HG03097 (cell line): ENCODE data around the gene VIM.

Source experiments
- ATAC-seq: cut with Tn5 transposase; IDR thresholded peaks from one replicate; pipeline ENCODE4 v1.9.1; 2021; ENCODE audit not compliant: unreplicated experiment, low FRiP score

Gene VIM

GRCh38 chr10:17209302-17209701 is 18.7 kb upstream of the VIM start:
- no peak for ATAC-seq

DNA sequence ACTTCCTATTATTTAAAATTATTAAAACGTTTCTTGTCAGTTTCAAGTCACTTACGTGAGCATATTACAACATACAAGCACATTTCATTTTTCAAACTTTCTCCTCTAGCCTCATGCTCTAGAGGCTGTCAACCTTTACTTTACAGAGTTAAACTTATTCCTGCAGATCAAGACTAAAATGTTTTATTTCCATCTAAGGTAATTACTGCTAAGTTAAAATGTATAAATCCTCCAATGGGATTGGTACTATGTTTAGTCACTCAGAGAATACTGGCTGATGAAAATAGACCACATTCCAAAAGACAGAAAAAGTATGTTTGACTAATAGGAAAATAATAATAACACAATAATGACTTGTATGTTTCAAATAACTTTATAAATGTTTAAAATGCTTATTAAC is 18.2 kb upstream of the VIM start:
- ATAC-seq, result no peak

DNA sequence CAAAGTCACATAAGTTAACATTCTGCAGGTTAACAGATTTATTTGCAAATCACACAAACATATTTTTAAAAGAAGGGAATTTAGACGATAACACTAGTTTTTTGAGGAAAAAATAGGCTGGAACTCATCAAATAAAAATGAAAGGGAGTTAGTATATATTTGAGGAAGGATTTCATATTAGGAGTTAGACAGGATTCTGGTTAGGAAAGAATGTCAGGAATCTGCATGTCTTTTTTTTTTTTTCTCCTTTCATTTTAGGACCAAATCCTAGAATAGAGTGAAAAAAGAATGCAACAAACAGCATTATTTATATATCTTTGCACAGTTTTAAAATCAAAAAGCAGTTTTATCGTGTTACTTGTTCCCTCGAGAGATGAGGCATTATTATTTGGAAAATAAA is 17.7 kb upstream of the VIM start:
- no peak for ATAC-seq

GRCh38 chr10:17212802-17213221 is 15.2 kb upstream of the VIM start:
- ATAC-seq, result no peak

GRCh38 chr10:17213646-17214349 is 14.2 kb upstream of the VIM start:
- ATAC-seq, result no peak

DNA sequence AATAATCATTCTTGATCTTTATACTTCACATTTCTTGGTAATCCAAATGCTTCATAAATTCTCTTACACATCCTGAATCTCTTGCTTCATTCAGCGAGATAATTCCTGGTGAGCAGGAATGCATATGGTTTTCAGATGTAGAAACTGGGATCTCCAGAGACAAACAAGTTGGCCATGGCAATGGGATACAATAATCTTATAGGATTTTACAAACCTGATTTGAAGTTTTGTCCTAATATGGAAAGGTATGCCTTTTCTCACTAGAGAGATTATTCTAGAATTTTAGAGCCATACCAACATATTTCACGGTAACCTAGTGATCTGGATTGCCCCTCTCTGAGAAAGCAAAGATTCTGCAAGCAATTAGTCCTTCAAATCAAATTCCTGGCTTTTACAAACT is 13.5 kb upstream of the VIM start:
- ATAC-seq, result no peak

- no peak for ATAC-seq
Measured at GRCh38 chr10:17214971-17215781, 12.9 kb upstream of the VIM start.

DNA sequence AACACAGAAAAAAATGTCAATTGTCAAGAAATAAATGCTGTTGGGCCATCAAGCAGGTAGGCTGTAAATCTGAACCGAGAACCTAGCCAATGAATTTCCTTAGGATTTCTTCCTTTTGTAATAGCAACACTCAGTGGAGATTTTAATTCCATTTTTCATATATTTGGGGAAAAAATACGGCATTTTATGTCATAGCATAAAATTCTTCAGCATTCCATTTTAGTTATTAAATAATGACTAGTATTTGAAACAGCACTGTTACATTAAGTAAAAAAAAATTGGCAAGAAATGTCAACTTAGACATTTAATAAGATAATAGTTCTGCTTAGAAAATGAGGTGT is 12.3 kb upstream of the VIM start:
- ATAC-seq, result no peak

DNA sequence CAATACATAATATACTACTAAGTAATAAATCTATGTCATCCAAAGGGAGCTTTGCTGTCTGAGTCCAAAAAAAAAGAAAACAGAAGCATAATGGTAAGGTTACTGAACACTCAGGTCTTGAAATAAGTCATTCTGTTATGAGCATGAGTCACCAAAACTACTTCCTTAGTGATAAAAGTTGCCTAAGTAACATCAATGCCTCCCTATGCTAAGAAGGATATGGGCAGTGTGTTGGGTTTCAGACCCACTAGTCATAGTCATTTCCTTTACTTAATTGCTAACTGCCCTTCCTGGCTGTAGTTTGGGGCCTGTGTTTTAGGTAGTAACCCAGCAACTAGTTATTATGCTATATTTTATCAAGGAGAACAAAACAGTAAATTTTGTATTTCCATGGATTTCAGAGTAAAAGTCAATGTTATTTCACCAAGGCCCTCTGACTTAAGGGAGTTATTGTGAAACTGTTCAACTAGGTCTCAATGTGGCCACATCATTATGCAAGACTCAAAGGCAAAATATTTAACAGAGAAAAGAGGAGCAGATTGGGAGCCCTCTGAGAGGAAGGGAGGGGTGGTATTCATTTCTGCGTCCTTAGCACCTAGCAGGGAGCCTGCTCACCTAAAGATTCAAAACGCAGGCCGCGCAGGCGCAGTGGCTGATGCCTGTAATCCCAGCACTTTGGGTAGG is 11.7 kb upstream of the VIM start:
- peak; percentile 100 for ATAC-seq

DNA sequence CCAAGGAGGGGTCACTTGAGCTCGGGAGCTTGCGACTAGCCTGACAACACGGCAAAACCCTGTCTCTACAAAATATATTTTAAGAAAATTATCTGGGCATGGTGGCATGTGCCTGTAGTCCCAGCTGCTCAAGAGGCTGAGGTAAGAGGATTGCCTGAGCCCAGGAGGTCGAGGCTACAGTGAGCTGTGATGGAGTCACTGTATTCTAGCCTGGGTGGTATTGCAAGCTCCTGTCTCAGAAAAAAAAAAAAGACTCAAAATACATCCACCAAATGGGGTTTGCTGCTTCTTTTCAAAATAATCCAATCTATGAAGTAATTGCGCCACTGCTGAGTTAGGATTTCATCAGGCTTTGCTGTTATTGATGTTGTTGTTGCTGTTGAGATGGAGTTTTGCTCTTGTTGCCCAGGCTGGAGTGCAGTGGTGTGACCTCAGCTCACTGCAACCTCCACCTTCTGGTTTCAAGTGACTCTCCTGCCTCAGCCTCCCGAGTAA is 11.1 kb upstream of the VIM start:
- ATAC-seq, result no peak

- ATAC-seq, result no peak
Measured at GRCh38 chr10:17217631-17218232, 10.3 kb upstream of the VIM start.

- ATAC-seq, result no peak
Measured at GRCh38 chr10:17219024-17219423, 9.0 kb upstream of the VIM start.

GRCh38 chr10:17220652-17221100 is 7.4 kb upstream of the VIM start:
- no peak for ATAC-seq

DNA sequence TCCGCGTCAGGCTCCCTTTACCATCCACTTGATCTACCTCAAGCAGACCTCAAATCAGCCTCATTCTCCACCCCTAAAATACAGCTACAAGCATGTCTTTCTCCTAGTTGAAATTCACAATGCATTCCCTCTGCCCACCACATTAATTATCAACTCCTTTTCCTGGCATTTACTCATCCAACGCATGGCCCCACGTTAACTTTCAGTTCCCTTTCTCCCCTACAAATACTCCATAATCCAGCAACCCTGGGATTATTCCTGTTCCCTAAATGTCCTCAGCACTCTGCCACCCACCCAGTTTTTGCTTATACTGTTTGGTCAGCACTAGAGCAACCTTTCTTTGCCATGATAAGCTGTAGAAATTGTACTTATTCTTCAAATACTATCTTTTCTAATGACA is 5.7 kb upstream of the VIM start:
- ATAC-seq, result no peak

GRCh38 chr10:17225808-17226207 is 2.2 kb upstream of the VIM start:
- ATAC-seq, result no peak

DNA sequence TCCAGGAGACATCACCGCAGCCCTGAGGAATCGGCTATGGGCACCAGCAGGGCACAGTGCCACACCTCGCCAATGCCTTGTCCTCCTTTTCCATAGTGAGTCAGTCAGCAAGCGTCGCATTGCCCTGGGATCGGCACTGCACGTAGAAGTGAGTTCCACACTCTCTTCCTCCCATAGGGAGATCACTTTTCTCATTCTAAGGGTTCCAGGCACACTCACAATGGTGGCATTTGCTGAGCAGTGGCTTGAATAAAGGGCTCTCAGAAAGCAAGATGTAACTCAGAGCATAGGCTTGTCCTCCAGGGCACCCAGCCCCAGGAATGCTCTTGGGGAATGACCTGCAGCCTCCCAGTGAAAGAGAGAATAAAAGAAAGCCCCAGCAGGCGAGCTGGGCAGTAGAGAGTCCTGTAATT is 1.1 kb upstream of the VIM start:
- no peak for ATAC-seq

DNA sequence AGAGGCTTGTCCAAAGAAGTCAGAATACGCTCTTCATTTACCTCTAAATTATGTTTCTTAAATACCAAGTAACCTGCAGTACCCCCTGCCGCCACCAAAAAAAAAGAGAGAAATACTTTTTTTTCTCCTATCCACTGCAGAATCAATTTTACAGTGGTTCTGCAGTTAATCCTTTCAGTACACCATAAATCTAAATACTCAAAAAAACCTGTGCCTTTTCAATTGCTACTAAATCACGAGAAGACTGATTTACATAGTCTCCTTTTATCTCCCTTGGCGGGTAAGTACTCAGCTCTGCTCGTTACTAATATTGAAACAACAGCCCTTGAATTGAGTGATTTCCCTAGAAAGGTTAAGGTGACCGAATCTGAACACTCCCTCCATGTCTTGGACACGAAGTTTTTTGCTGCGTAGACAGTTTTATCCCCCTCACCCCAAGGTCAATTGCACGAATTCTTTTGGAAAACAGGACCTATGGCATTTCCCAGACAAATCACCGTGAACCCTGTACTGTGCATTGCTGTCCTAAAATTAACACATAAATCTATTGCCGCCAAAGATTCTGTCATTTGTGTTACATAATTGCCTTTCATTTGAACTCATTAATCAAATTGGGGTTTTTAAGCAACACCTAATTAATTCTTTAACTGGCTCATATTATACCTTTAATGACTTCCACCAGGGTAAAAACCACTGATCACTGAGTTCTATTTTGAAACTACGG is 512 bp upstream of the VIM start:
- ATAC-seq, result no peak

DNA sequence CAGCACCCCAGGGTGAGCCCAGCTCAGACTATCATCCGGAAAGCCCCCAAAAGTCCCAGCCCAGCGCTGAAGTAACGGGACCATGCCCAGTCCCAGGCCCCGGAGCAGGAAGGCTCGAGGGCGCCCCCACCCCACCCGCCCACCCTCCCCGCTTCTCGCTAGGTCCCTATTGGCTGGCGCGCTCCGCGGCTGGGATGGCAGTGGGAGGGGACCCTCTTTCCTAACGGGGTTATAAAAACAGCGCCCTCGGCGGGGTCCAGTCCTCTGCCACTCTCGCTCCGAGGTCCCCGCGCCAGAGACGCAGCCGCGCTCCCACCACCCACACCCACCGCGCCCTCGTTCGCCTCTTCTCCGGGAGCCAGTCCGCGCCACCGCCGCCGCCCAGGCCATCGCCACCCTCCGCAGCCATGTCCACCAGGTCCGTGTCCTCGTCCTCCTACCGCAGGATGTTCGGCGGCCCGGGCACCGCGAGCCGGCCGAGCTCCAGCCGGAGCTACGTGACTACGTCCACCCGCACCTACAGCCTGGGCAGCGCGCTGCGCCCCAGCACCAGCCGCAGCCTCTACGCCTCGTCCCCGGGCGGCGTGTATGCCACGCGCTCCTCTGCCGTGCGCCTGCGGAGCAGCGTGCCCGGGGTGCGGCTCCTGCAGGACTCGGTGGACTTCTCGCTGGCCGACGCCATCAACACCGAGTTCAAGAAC is 1.1 kb downstream of the VIM start:
- peak; percentile 26 for ATAC-seq

GRCh38 chr10:17229717-17229966 is 1.6 kb downstream of the VIM start:
- peak; percentile 2 for ATAC-seq
